Right cardiac atrium (tissue), 5 donors: ENCODE data around the gene DOCK4. TPM values are rescaled to one million over a fixed set of nuclear protein-coding genes. Genes with fewer than 3 reads are reported as not detected.

ENCODE experiments used
- ATAC-seq, 2 donors: fragments of 200-7000 bp; cut with Tn5 transposase; one replicate each; pipeline versions ENCODE4 v1.8.0 to v1.9.1; 2020; ENCODE audit warnings: moderate library complexity in 2 of 2, mild to moderate bottlenecking in 1 of 2
- DNase-seq, 3 donors: peaks; one replicate each; pipeline ENCODE4 v3.0.0-alpha.2; 2020
- H3K27ac ChIP-seq: one replicate; pipeline ENCODE4 v1.5.1; 2013; ENCODE audit warnings: mild to moderate bottlenecking, low read length, control low read depth, moderate library complexity
- H3K27me3 ChIP-seq: one replicate; pipeline ENCODE4 v1.6.1; 2013; ENCODE audit not compliant: control insufficient read depth, insufficient read depth
- H3K4me1 ChIP-seq: one replicate; pipeline ENCODE4 v1.6.1; 2013; ENCODE audit warnings: low read length; ENCODE audit not compliant: control insufficient read depth, insufficient read depth
- H3K4me3 ChIP-seq: one replicate; pipeline ENCODE4 v1.5.1; 2013; ENCODE audit warnings: low read length, control low read depth
- H3K9me3 ChIP-seq: one replicate; pipeline ENCODE4 v1.6.1; 2013; ENCODE audit warnings: low read length; ENCODE audit not compliant: control insufficient read depth
- WGBS: extraction: QIAGEN DNeasy Blood & Tissue Kit; methylation state at CpG from one replicate; pipeline ENCODE4 v1.1.7; 2013; 5-methylcytosine and 5-hydroxymethylcytosine counted together
- intact Hi-C, 4 donors: fragments of 100-400 bp; cut with DNase I; formaldehyde crosslinking; loops; one replicate each; pipeline versions ENCODE4 v1.11.0 to v1.14.0; 2022 to 2023
- polyA plus RNA-seq: library from polyadenylated mRNA; stranded (reverse); fragments of 200-250 nt; gene quantifications from one replicate; pipeline ENCODE4 v1.2.3, GENCODE V29; 2013
- total RNA-seq, 4 donors: library from RNA; stranded (reverse); fragmentation: NEBNext Ultra II Directional; extraction: Animal tissue kit (Norgen Biotek cat#: 25700); gene quantifications; one replicate each; pipeline ENCODE4 v1.2.1, GENCODE V29; 2021
- donor health status: healthy with polysubstance abuse.
- donor health status: DM: no; HTN: yes; CAD: no.
- donor health status: DM: no; HTN: no; CAD: no.
- donor health status: DM: no; HTN: yes; CAD: no; lungs with severe emphysema.
- donor health status: DM: yes; HTN: yes; CAD: no.

Gene DOCK4
- total and polyA plus RNA-seq, 5 donors, result 5.7 to 19.9 (median 15.7) TPM

DNA sequence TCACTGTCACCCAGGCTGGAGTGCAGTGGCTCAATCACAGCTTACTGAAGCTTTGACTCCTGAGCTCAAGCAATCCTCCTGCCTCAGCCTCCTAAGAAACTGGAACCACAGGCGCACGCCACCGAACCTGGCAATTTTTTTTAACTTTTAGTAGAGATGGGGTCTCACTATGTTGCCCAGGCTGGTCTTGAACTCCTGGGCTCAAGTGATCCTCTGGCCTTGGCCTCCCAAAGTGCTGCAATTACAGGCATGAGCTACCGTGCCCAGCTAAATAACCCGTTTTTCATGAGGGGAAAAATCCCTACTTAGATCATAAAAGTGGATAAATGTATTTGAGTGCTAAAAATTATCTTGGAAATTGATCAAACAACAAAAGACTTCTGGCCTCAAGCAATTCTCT lies 443.4 kb downstream of the DOCK4 start:
- Histone ChIP-seq H3K9me3 (no peaks in the 10 kb centered on the region), H3K27me3 (no peaks in the 10 kb centered on the region), H3K4me3 (no peak overlapping the region), H3K27ac (no peak overlapping the region), H3K4me1 (no peaks in the 10 kb centered on the region)
- intact Hi-C loops, result loop anchor here in 2 of 4 donors (10.0 kb wide), 1 partner anchor 92 kb away; no protein-coding TSS in a partner anchor
- no peak for ATAC-seq
- DNase-seq, result no peak
- 86% methylated on average over 5 of the region's 5 CpGs for WGBS

DNA sequence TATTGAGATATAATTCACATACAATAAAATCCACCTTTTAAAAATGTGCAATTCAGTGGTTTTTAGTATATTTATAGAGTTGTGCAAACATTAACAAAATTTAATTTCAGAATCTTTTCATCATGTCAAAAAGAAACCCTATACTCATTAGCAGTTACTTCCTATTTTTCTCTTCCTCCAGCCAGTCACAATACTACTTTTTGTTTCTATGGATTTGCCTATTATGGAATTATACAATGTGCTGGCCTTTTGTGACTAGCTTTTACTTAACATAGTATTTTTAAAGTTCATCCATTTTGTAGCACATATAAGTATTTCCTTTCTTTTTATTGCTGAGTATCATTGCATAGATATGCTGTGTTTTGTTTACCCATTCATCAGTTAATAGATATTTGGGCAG lies 444.0 kb downstream of the DOCK4 start:
- no peaks in the 10 kb centered on the region for H3K9me3 ChIP-seq
- intact Hi-C loops, result loop anchor here in 2 of 4 donors (10.0 kb wide), 1 partner anchor 93 kb away; no protein-coding TSS in a partner anchor

GRCh38 chr7:111760043-111760442 lies 446.2 kb downstream of the DOCK4 start:
- H3K27ac ChIP-seq, result no peak overlapping the region
- H3K4me1 ChIP-seq, result no peaks in the 10 kb centered on the region
- H3K4me3 ChIP-seq, result no peak overlapping the region
- no peaks in the 10 kb centered on the region for H3K27me3 ChIP-seq
- ATAC-seq (no peak), DNase-seq (no peak)
- no peaks in the 10 kb centered on the region for H3K9me3 ChIP-seq
- WGBS, result 82% methylated on average over 8 of the region's 8 CpGs
- intact Hi-C loops, result loop anchor here in 2 of 4 donors (10.0 kb wide), 1 partner anchor 95 kb away; no protein-coding TSS in a partner anchor

More for the DNA sequence above, 444.0 kb downstream of the DOCK4 start:
- Histone ChIP-seq H3K4me1 (no peaks in the 10 kb centered on the region), H3K27ac (no peak overlapping the region), H3K27me3 (no peaks in the 10 kb centered on the region), H3K4me3 (no peak overlapping the region)
- DNase-seq (no peak), ATAC-seq (no peak)

DNA sequence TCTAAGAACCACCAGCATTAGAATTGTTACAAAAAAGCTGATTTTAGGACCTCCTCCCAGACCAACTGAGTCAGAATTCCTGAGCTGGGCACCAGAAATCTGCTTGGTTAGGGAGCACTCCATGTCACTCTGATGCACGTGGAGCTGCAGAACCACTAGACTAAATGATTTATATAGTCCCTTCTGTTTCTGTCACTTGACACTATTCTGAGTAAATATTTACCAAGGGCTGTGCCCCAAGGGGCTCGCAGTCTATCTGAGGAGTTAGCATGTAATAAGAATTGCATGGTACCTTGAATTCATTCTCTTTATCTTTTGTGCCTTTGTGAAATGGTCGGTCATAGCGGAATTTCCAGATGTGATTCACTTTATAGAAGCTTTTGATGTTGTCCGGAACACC lies 447.9 kb downstream of the DOCK4 start:
- Histone ChIP-seq H3K4me3 (no peak overlapping the region), H3K9me3 (no peaks in the 10 kb centered on the region), H3K27me3 (no peaks in the 10 kb centered on the region), H3K4me1 (no peaks in the 10 kb centered on the region), H3K27ac (no peak overlapping the region)
- DNase-seq, result no peak
- intact Hi-C loops, result loop anchor here in 2 of 4 donors (10.0 kb wide), 2 partner anchors 96 to 636 kb away; no protein-coding TSS in a partner anchor
- ATAC-seq, result no peak
- 89% methylated on average over 5 of the region's 5 CpGs for WGBS

GRCh38 chr7:111756687-111757178 lies 449.5 kb downstream of the DOCK4 start:
- Histone ChIP-seq H3K27me3 (no peaks in the 10 kb centered on the region), H3K4me3 (no peak overlapping the region), H3K9me3 (no peaks in the 10 kb centered on the region), H3K27ac (no peak overlapping the region), H3K4me1 (no peaks in the 10 kb centered on the region)
- WGBS, result 69% methylated on average over 11 of the region's 11 CpGs
- DNase-seq (peak; percentile 86 to 92 (median 89)), ATAC-seq (peak; percentile 87 to 93)
- intact Hi-C loops, result loop anchor here in 2 of 4 donors (10.0 kb wide), 2 partner anchors 98 to 638 kb away; no protein-coding TSS in a partner anchor

- H3K27ac ChIP-seq, result no peak overlapping the region
- H3K4me3 ChIP-seq, result no peak overlapping the region
- H3K9me3 ChIP-seq, result no peaks in the 10 kb centered on the region
- no peaks in the 10 kb centered on the region for H3K4me1 ChIP-seq
- DNase-seq, result no peak
- no peaks in the 10 kb centered on the region for H3K27me3 ChIP-seq
- ATAC-seq, result no peak
- WGBS, result 87% methylated on average over 6 of the region's 6 CpGs
- intact Hi-C loops, result loop anchor here in 2 of 4 donors (10.0 kb wide), 2 partner anchors 99 to 639 kb away; no protein-coding TSS in a partner anchor
These were observed 450.8 kb downstream of the DOCK4 start for GRCh38 chr7:111755383-111755782.

- Histone ChIP-seq H3K9me3 (no peaks in the 10 kb centered on the region), H3K27ac (no peak overlapping the region), H3K27me3 (no peaks in the 10 kb centered on the region), H3K4me1 (no peaks in the 10 kb centered on the region), H3K4me3 (no peak overlapping the region)
- ATAC-seq (no peak), DNase-seq (no peak)
- 66% methylated on average over 3 of the region's 3 CpGs for WGBS
- intact Hi-C loops, result loop anchor here in 3 of 4 donors (5.0 to 10.0 kb wide), 3 partner anchors 101 to 658 kb away; no protein-coding TSS in a partner anchor
These were observed 452.2 kb downstream of the DOCK4 start for GRCh38 chr7:111753968-111754367.

- intact Hi-C loops, result loop anchor here in 3 of 4 donors (5.0 to 10.0 kb wide), 3 partner anchors 103 to 660 kb away; no protein-coding TSS in a partner anchor
- 28% methylated on average over 4 of the region's 4 CpGs for WGBS
These were observed 454.1 kb downstream of the DOCK4 start for GRCh38 chr7:111752022-111752582.

GRCh38 chr7:111750878-111751277 lies 455.3 kb downstream of the DOCK4 start:
- ATAC-seq (no peak), DNase-seq (no peak)
- Histone ChIP-seq H3K27ac (no peak overlapping the region), H3K4me3 (no peak overlapping the region), H3K27me3 (no peaks in the 10 kb centered on the region), H3K9me3 (no peaks in the 10 kb centered on the region), H3K4me1 (no peaks in the 10 kb centered on the region)
- WGBS, result 96% methylated on average over 2 of the region's 2 CpGs
- intact Hi-C loops, result loop anchor here in 3 of 4 donors (5.0 to 10.0 kb wide), 3 partner anchors 104 to 661 kb away; no protein-coding TSS in a partner anchor

More at GRCh38 chr7:111752022-111752582, 454.1 kb downstream of the DOCK4 start:
- Histone ChIP-seq H3K9me3 (no peaks in the 10 kb centered on the region), H3K4me3 (no peak overlapping the region), H3K4me1 (no peaks in the 10 kb centered on the region), H3K27ac (no peak overlapping the region), H3K27me3 (no peaks in the 10 kb centered on the region)
- peak; percentile 52 to 72 (median 64) for DNase-seq
- peak in 1 of 2 donors; percentile 57 for ATAC-seq

- Histone ChIP-seq H3K9me3 (no peaks in the 10 kb centered on the region), H3K4me3 (no peak overlapping the region), H3K27ac (no peak overlapping the region), H3K4me1 (no peaks in the 10 kb centered on the region), H3K27me3 (no peaks in the 10 kb centered on the region)
- intact Hi-C loops, result loop anchor here in 3 of 4 donors (5.0 to 10.0 kb wide), 3 partner anchors 105 to 662 kb away; no protein-coding TSS in a partner anchor
- 85% methylated on average over 4 of the region's 4 CpGs for WGBS
- DNase-seq, result no peak
- ATAC-seq, result no peak
These were observed 456.0 kb downstream of the DOCK4 start for GRCh38 chr7:111750228-111750627.

DNA sequence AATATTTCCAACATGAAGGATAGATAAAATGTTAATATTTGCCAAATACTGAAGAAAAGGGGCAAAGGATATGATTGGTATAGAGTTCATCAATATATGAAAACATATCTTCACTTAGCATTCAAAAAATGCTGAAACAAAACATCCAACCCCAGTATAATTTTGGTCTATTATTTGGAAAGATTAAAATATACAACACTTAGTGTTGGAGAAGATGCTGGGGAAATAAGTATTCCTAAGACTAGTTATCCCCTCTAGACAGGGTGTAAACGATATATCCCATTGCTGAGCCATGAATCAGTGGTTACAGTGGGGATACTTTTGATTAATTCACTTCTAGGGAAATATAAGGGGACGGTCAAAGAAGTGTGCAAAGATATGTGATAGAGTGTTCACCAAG lies 456.6 kb downstream of the DOCK4 start:
- Histone ChIP-seq H3K4me3 (no peak overlapping the region), H3K27ac (no peak overlapping the region), H3K9me3 (no peaks in the 10 kb centered on the region), H3K27me3 (no peaks in the 10 kb centered on the region), H3K4me1 (no peaks in the 10 kb centered on the region)
- no peak for DNase-seq
- intact Hi-C loops, result loop anchor here in 3 of 4 donors (5.0 to 10.0 kb wide), 4 partner anchors 105 to 663 kb away; no protein-coding TSS in a partner anchor
- 97% methylated on average over 2 of the region's 2 CpGs for WGBS
- ATAC-seq, result no peak
